ENCODE results near the gene PUS1. TPM values are rescaled to one million over a fixed set of nuclear protein-coding genes. Genes with fewer than 3 reads are reported as not detected.

The PUS1 gene
- total and polyA plus RNA-seq, 8 donors, result 11.3 to 30.1 (median 16.8) TPM

- no peak overlapping the region for H3K4me3 ChIP-seq
- ATAC-seq (no peak), DNase-seq (no peak)
- H3K36me3 ChIP-seq, result peaks cover 0 to 100% of the 10 kb centered on the region in 2 donors
- no peak overlapping the region for H3K27ac ChIP-seq
- peaks cover 0 to 9% of the 10 kb centered on the region in 2 donors for H3K4me1 ChIP-seq
- H3K9me3 ChIP-seq, result no peaks in the 10 kb centered on the region
- intact Hi-C loops (cut with DNase I), result no loop called here
- no peaks in the 10 kb centered on the region for H3K27me3 ChIP-seq
- no peak for TF ChIP-seq CTCF (IDR thresholded peaks at IDR 0.05)
Measured at GRCh38 chr12:131990066-131990979, 61.2 kb downstream of the PUS1 start.

GRCh38 chr12:131990980-131991305 lies 61.9 kb downstream of the PUS1 start:
- ATAC-seq, result no peak
- no peak overlapping the region for H3K27ac ChIP-seq
- intact Hi-C loops (cut with DNase I), result no loop called here
- H3K4me3 ChIP-seq, result no peak overlapping the region
- peaks cover 0 to 6% of the 10 kb centered on the region in 2 donors for H3K4me1 ChIP-seq
- no peaks in the 10 kb centered on the region for H3K9me3 ChIP-seq
- no peaks in the 10 kb centered on the region for H3K27me3 ChIP-seq
- no peak for DNase-seq
- no peak for TF ChIP-seq CTCF (IDR thresholded peaks at IDR 0.05)
- peaks cover 0 to 100% of the 10 kb centered on the region in 2 donors for H3K36me3 ChIP-seq

GRCh38 chr12:131991816-131992430 lies 62.8 kb downstream of the PUS1 start:
- Histone ChIP-seq H3K36me3 (peaks cover 0 to 100% of the 10 kb centered on the region in 2 donors), H3K9me3 (no peaks in the 10 kb centered on the region), H3K27me3 (no peaks in the 10 kb centered on the region), H3K4me1 (no peaks in the 10 kb centered on the region), H3K4me3 (no peak overlapping the region), H3K27ac (no peak overlapping the region)
- no peak for TF ChIP-seq CTCF (IDR thresholded peaks at IDR 0.05)
- intact Hi-C loops (cut with DNase I), result no loop called here
- ATAC-seq (no peak), DNase-seq (no peak)

GRCh38 chr12:131994589-131994988 lies 65.5 kb downstream of the PUS1 start:
- Histone ChIP-seq H3K9me3 (no peaks in the 10 kb centered on the region), H3K4me3 (no peak overlapping the region), H3K4me1 (no peaks in the 10 kb centered on the region), H3K36me3 (peaks cover 0 to 85% of the 10 kb centered on the region in 2 donors), H3K27me3 (no peaks in the 10 kb centered on the region), H3K27ac (no peak overlapping the region)
- DNase-seq, result no peak
- ATAC-seq, result no peak
- TF ChIP-seq CTCF (IDR thresholded peaks at IDR 0.05), result no peak
- intact Hi-C loops (cut with DNase I), result no loop called here

Other genes with a start within 250 kb of the PUS1 start
- 10 to 100 TPM; 26.0 to 38.3 TPM for gene SFSWAP, start 218.2 kb upstream of the PUS1 start, total RNA-seq
- 10 to 100 TPM; 47.8 to 68.8 (median 55.4) TPM for gene SFSWAP, start 218.2 kb upstream of the PUS1 start, polyA plus RNA-seq (ENCODE audit: insufficient read length in 6 of 6)
- gene MMP17, start 100.9 kb upstream of the PUS1 start, total RNA-seq, result 1 to 10 TPM; 2.7 to 5.2 TPM
- 1 to 10 TPM; 2.0 to 4.5 (median 3.3) TPM for gene MMP17, start 100.9 kb upstream of the PUS1 start, polyA plus RNA-seq (ENCODE audit: insufficient read length in 6 of 6)
- 10 to 100 TPM; 21.6 to 30.0 TPM for gene ULK1, start 34.7 kb upstream of the PUS1 start, total RNA-seq
- 10 to 100 TPM; 23.2 to 38.7 (median 29.0) TPM for gene ULK1, start 34.7 kb upstream of the PUS1 start, polyA plus RNA-seq (ENCODE audit: insufficient read length in 6 of 6)
- gene EP400, start 20.7 kb downstream of the PUS1 start, total RNA-seq, result 10 to 100 TPM; 33.5 to 41.7 TPM
- gene EP400, start 20.7 kb downstream of the PUS1 start, polyA plus RNA-seq (ENCODE audit: insufficient read length in 6 of 6), result 10 to 100 TPM; 38.9 to 49.9 (median 41.4) TPM
- 10 to 100 TPM; 11.7 to 15.1 TPM for gene DDX51, start 215.0 kb downstream of the PUS1 start, total RNA-seq
- gene DDX51, start 215.0 kb downstream of the PUS1 start, polyA plus RNA-seq (ENCODE audit: insufficient read length in 6 of 6), result 10 to 100 TPM; 18.2 to 27.6 (median 20.0) TPM
- 10 to 100 TPM; 11.0 to 19.6 TPM for gene NOC4L, start 215.2 kb downstream of the PUS1 start, total RNA-seq
- gene NOC4L, start 215.2 kb downstream of the PUS1 start, polyA plus RNA-seq (ENCODE audit: insufficient read length in 6 of 6), result 10 to 100 TPM; 10.6 to 16.9 (median 12.5) TPM